Hematopoietic multipotent progenitor cell (in vitro differentiated cells): Measurements from ENCODE around the gene CSF1R. TPM values are rescaled to one million over a fixed set of nuclear protein-coding genes. Genes with fewer than 3 reads are reported as not detected.

Experiments
- small RNA-seq: library from RNA; depleted of rRNA; stranded (forward); fragments of <200 nt; gene quantifications from one replicate; pipeline ENCODE3, GENCODE V24; 2012
- total RNA-seq: library from RNA; depleted of rRNA; stranded (reverse); fragments of >200 nt; gene quantifications from one replicate; pipeline ENCODE4 v1.2.3, GENCODE V29; 2012

Gene CSF1R
- total RNA-seq, 1 donor = 3.2 TPM

Small RNAs within 50 kb of the gene (small RNA-seq; reads per million reads assigned to genes)
- not detected for gene RF00019

Other genes with a start within 250 kb of the CSF1R start
- gene PDE6A, start 141.8 kb downstream of the CSF1R start, total RNA-seq = under 0.01 TPM
- gene SLC26A2, start 125.8 kb downstream of the CSF1R start, total RNA-seq = 7.0 TPM
- gene TIGD6, start 85.9 kb downstream of the CSF1R start, total RNA-seq = 3.2 TPM
- 35.3 TPM for gene HMGXB3, start 85.8 kb downstream of the CSF1R start, total RNA-seq
- 0.54 TPM for gene PDGFRB, start 69.3 kb upstream of the CSF1R start, total RNA-seq
- gene CDX1, start 80.2 kb upstream of the CSF1R start, total RNA-seq = not detected
- under 0.01 TPM for gene SLC6A7, start 103.5 kb upstream of the CSF1R start, total RNA-seq
- under 0.01 TPM for gene CAMK2A, start 203.2 kb upstream of the CSF1R start, total RNA-seq
- under 0.01 TPM for gene ARSI, start 216.4 kb upstream of the CSF1R start, total RNA-seq